ENCODE results near the gene TMEM52B.
"Not testable (repeated sequence)": the region's sequence is repeated elsewhere in the genome, so short reads cannot be mapped to it uniquely, and the experiment has no call there.

TMEM52B gene

DNA sequence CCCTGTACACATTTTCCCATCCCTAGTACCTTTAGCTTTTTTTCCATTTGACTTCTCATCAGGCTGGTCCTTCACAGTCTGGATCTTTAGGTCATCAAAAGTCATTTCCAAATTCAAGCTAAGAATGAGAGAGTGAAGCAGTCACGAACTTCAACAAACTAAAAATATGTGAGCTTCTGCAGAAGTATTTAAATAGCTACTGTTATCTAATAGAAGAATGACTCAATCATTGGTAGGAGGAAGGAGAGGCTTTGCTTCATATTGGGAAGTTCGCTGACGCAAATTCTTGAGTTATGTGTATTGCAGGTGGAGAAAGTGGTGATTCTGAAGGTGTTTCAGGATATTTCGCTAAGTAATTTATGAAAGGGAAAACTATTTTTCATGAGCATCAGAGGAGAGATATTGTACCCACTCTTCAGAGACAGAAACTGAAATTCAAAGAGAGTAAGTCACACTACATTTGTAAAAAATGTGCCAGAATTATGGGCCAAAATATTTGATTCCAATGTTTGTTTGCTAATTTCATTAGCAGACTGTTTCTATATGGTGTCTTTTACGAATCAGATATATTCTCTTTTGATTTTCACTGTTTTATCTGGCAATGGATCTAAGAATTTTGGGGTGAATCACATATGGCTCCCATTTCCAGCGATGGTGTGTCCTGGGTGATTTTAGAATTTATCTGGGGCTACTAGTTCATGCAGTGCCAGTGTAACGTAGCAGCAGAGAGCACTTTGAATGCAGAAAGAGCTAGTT lies 6.7 kb upstream of the TMEM52B start, which contains the start of gene OLR1:
TSS of gene OLR1 (minus strand) at position 160 of the 756 bp plus-strand sequence. CDS start at position 105, 55 bp downstream.
- Histone ChIP-seq H2AFZ (ENCODE audit: low read length, unreplicated experiment) (no peak within 1 kb of the TSS), H3K79me2 (ENCODE audit: control insufficient read depth, insufficient read depth, low read length, unreplicated experiment) (no peaks in the 10 kb centered on the region), H3K36me3 (ENCODE audit: insufficient read depth, low read length) (no peaks in the 10 kb centered on the region), H3K4me3 (ENCODE audit: low read depth, low read length) (no peak within 1 kb of the TSS), H3K27ac (ENCODE audit: low read depth, low read length) (no peak within 1 kb of the TSS), H3K4me1 (ENCODE audit: control insufficient read depth, insufficient read depth, low read length, unreplicated experiment) (no peaks in the 10 kb centered on the region), H3K27me3 (ENCODE audit: insufficient read depth, low read length) (no peaks in the 10 kb centered on the region)

DNA sequence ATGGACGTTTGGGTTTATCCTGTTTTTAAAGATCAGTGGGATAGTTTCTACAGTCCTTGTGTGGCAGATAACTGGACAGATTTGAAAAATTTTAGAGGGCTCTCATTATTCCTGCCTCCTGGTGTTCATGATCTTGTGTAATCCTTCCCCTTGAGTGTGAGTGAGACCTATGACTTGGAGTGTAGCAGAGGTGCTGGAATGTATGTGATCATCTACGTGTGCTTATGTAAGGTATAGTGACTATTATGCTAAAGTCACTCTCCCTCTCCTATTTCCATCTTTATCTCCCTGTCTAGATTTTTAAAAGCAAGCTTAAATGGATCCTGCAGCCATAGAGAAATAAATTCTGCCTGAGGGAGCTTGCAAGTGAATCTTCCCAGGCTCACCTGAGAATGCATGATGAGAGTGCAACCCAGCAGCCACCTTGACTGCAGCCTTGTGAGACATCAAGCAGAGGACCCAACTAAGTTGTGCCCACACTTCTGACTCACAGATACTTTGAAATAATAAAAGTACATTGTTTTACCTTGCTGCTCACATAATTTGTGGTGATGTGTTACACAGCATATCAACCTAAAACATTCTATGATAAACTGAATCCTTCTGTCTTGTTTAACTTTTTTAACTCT lies 3.7 kb upstream of the TMEM52B start:
- peaks cover 8% of the 10 kb centered on the region for H3K4me1 ChIP-seq (ENCODE audit: control insufficient read depth, insufficient read depth, low read length, unreplicated experiment)

DNA sequence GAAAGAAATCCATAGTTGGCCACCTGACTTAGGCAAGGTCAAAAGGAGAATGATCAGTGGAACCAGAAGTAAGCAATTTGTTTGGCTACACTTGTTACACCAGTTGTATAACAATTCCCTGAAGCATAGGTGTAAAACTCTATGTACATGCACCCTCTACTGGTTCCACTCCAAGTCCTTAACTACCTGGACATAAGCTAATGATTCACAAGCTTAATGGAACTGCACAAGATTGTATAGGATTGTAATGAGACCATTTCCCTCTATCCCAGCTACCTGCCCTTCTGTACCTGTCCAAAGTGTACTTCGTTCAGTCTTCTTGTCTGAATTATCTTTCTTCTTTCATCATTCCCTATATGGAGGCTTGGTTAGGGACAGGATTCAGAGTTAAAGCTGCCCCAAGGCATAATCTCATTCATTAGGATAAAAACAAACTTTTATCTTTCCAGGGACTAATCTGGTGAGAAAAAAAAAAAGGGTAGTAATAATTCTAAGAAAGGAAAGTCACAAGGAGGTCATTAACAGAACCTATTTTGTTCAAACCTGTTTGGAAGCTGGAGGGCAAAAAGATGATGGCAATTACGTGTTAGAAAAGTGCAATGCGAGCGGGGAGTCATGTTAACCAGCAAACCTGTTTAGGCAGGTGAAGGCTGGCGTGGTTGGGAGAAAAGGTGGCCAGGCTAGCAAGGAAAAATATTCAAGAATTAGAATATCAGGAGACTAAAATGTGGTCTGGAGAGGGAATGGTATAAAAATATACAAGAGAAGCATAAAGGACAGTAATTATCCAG lies 2.8 kb upstream of the TMEM52B start:
- H3K79me2 ChIP-seq (ENCODE audit: control insufficient read depth, insufficient read depth, low read length, unreplicated experiment), result no peaks in the 10 kb centered on the region
- H2AFZ ChIP-seq (ENCODE audit: low read length, unreplicated experiment), result no peak overlapping the region
- H3K4me1 ChIP-seq (ENCODE audit: control insufficient read depth, insufficient read depth, low read length, unreplicated experiment), result peaks cover 11% of the 10 kb centered on the region
- no peak overlapping the region for H3K4me3 ChIP-seq (ENCODE audit: low read depth, low read length)
- no peak overlapping the region for H3K27ac ChIP-seq (ENCODE audit: low read depth, low read length)
- H3K27me3 ChIP-seq (ENCODE audit: insufficient read depth, low read length), result no peaks in the 10 kb centered on the region
- H3K36me3 ChIP-seq (ENCODE audit: insufficient read depth, low read length), result no peaks in the 10 kb centered on the region

More for the DNA sequence above, 3.7 kb upstream of the TMEM52B start:
- Histone ChIP-seq H3K79me2 (ENCODE audit: control insufficient read depth, insufficient read depth, low read length, unreplicated experiment) (no peaks in the 10 kb centered on the region), H2AFZ (ENCODE audit: low read length, unreplicated experiment) (no peak overlapping the region), H3K27ac (ENCODE audit: low read depth, low read length) (no peak overlapping the region), H3K27me3 (ENCODE audit: insufficient read depth, low read length) (no peaks in the 10 kb centered on the region), H3K36me3 (ENCODE audit: insufficient read depth, low read length) (no peaks in the 10 kb centered on the region), H3K4me3 (ENCODE audit: low read depth, low read length) (no peak overlapping the region)

DNA sequence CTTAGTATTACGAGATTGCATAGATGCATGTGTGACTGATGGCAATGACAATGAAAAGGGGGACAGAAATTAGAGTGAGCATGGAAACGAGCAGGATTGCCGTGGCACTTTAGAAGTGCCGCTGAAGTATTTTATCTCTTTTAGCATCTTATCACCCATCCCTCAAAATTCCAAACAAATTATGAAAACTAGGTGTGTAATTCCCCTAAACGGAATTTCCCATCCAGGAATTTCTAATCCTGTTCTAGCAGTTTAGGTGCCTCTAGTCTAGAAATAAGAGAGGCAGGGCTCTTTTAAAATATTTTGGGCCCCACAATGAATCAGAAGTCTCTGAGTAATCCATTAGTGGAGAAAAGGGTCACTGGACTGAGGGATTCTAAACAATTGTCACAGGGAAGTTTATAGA lies 947 bp downstream of the TMEM52B start:
- H3K4me1 ChIP-seq (ENCODE audit: control insufficient read depth, insufficient read depth, low read length, unreplicated experiment), result peaks cover 32% of the 10 kb centered on the region
- H3K27me3 ChIP-seq (ENCODE audit: insufficient read depth, low read length), result no peaks in the 10 kb centered on the region
- no peak overlapping the region for H3K27ac ChIP-seq (ENCODE audit: low read depth, low read length)
- no peak overlapping the region for H3K4me3 ChIP-seq (ENCODE audit: low read depth, low read length)
- no peak overlapping the region for H2AFZ ChIP-seq (ENCODE audit: low read length, unreplicated experiment)
- no peaks in the 10 kb centered on the region for H3K79me2 ChIP-seq (ENCODE audit: control insufficient read depth, insufficient read depth, low read length, unreplicated experiment)
- H3K36me3 ChIP-seq (ENCODE audit: insufficient read depth, low read length), result no peaks in the 10 kb centered on the region

DNA sequence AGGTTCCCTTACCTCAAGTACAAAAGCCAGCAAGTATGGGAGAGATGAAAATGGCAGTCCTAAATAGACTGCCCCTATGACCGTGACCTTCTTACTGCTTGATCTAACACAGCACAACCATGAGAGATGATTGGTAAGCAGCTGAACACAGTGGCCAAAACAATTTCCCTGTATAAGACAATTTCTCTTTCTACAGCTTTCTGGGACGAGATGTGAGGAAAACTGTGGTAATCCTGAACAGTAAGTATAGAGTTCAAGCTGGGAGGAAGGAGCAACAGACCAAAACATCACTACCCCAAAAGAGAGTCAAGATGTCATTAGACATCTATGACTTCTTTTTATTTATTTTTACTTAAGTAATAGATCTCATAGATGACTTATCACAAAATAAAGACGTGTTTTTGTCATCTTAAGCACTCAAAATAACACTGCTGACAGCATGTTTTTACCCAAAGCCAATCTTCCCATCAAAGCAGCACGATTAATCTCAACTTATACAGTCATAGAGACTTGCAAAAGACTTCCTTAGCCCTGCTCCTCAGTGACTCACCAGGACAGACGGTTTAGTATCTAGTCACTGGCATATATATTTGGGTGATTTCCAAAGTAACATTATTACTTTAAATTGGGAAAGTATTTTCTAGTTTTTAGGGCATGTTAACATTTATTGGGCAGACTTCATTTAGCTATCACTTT lies 3.7 kb downstream of the TMEM52B start:
- Histone ChIP-seq H3K4me1 (ENCODE audit: control insufficient read depth, insufficient read depth, low read length, unreplicated experiment) (peaks cover 32% of the 10 kb centered on the region), H2AFZ (ENCODE audit: low read length, unreplicated experiment) (peak overlapping the region; percentile 77), H3K79me2 (ENCODE audit: control insufficient read depth, insufficient read depth, low read length, unreplicated experiment) (no peaks in the 10 kb centered on the region), H3K36me3 (ENCODE audit: insufficient read depth, low read length) (no peaks in the 10 kb centered on the region), H3K4me3 (ENCODE audit: low read depth, low read length) (no peak overlapping the region), H3K27me3 (ENCODE audit: insufficient read depth, low read length) (no peaks in the 10 kb centered on the region), H3K27ac (ENCODE audit: low read depth, low read length) (peak overlapping the region; percentile 78)

DNA sequence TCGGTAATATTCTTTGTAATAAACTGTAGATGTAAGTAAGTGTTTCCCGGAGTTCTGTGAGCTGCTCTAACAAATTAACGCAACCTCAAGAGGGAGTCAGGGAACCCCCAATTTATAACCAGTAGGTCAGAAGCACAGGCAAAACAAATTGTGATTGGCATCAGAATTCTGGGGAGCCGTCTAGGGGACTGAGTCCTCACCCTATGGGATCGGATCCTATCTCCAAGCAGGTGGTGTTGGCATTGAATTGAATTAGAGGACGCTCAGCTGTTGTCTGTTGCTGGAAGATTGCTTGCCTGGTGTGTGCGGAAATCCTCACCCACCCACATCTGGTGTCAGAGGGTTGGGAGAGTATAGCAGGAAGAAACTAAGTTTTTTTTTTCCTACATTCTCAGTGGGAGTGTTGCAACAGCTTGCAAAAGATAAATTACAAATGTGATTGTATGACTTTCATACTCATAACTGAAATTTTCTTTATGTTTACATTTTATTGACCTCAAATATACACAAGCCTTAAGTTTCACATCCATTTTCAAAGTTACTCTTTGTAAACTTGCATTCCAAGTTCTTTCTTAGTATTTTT lies 5.5 kb downstream of the TMEM52B start:
- Histone ChIP-seq H3K79me2 (ENCODE audit: control insufficient read depth, insufficient read depth, low read length, unreplicated experiment) (no peaks in the 10 kb centered on the region), H3K4me1 (ENCODE audit: control insufficient read depth, insufficient read depth, low read length, unreplicated experiment) (peaks cover 32% of the 10 kb centered on the region), H3K4me3 (ENCODE audit: low read depth, low read length) (no peak overlapping the region), H3K27me3 (ENCODE audit: insufficient read depth, low read length) (no peaks in the 10 kb centered on the region), H3K27ac (ENCODE audit: low read depth, low read length) (no peak overlapping the region), H3K36me3 (ENCODE audit: insufficient read depth, low read length) (no peaks in the 10 kb centered on the region), H2AFZ (ENCODE audit: low read length, unreplicated experiment) (peak overlapping the region; percentile 21)

DNA sequence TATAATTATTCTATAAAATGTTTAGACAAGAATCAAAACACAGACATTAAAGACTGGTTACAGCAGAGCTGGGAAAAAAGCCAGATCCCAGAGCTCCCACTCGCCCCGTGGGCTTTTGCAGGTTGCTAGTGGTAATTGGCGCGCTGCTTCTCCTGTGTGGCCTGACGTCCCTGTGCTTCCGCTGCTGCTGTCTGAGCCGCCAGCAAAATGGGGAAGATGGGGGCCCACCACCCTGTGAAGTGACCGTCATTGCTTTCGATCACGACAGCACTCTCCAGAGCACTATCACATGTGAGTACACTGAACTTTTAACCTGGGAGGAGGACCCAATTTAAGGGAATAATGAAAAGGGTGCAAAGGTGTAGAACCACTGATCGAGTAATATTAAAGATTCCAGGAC lies 7.5 kb downstream of the TMEM52B start:
- H2AFZ ChIP-seq (ENCODE audit: low read length, unreplicated experiment), result no peak overlapping the region
- no peaks in the 10 kb centered on the region for H3K36me3 ChIP-seq (ENCODE audit: insufficient read depth, low read length)
- no peak overlapping the region for H3K27ac ChIP-seq (ENCODE audit: low read depth, low read length)
- H3K4me1 ChIP-seq (ENCODE audit: control insufficient read depth, insufficient read depth, low read length, unreplicated experiment), result peaks cover 25% of the 10 kb centered on the region
- H3K79me2 ChIP-seq (ENCODE audit: control insufficient read depth, insufficient read depth, low read length, unreplicated experiment), result no peaks in the 10 kb centered on the region
- H3K4me3 ChIP-seq (ENCODE audit: low read depth, low read length), result no peak overlapping the region
- H3K27me3 ChIP-seq (ENCODE audit: insufficient read depth, low read length), result no peaks in the 10 kb centered on the region

DNA sequence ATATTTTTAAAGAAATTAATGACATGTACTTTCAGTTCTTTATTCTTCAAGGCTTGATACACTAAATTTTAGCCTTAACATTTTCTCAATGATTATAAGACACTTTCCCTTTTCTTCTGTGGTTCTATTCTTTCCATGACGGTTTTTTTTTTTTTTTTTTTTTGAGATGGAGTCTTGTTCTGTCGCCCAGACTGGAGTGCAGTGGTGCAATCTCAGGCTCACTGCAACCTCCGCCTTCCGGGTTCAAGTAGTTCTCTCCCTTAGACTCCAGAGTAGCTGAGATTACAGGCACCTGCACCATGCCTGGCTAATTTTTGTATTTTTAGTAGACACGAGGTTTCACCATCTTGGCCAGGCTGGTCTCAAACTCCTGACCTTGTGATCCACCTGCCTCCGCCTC lies 8.1 kb downstream of the TMEM52B start:
- H3K4me1 ChIP-seq (ENCODE audit: control insufficient read depth, insufficient read depth, low read length, unreplicated experiment), result peaks cover 31% of the 10 kb centered on the region
- not testable (repeated sequence) for H3K4me3 ChIP-seq (ENCODE audit: low read depth, low read length); H3K36me3 ChIP-seq (ENCODE audit: insufficient read depth, low read length); H3K79me2 ChIP-seq (ENCODE audit: control insufficient read depth, insufficient read depth, low read length, unreplicated experiment); H2AFZ ChIP-seq (ENCODE audit: low read length, unreplicated experiment); H3K27ac ChIP-seq (ENCODE audit: low read depth, low read length); H3K27me3 ChIP-seq (ENCODE audit: insufficient read depth, low read length)

DNA sequence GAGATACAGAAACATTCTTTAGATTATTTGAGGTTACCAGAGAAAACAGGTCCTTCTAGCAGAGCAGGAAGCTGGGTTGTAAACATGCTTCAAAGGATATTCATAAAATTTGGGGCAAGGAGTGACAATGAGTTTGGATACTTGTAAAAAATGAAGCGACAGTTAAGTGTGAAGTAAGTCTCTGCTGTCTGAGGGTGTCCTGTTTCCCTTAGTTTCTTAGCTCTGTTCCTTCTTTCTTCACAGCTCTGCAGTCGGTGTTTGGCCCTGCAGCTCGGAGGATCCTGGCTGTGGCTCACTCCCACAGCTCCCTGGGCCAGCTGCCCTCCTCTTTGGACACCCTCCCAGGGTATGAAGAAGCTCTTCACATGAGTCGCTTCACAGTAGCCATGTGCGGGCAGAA lies 10.8 kb downstream of the TMEM52B start:
- Histone ChIP-seq H3K4me3 (ENCODE audit: low read depth, low read length) (no peak overlapping the region), H3K27me3 (ENCODE audit: insufficient read depth, low read length) (no peaks in the 10 kb centered on the region; the same call in 1 of the 2 replicates), H3K27ac (ENCODE audit: low read depth, low read length) (no peak overlapping the region), H2AFZ (ENCODE audit: low read length, unreplicated experiment) (peak overlapping the region; percentile 22), H3K4me1 (ENCODE audit: control insufficient read depth, insufficient read depth, low read length, unreplicated experiment) (peaks cover 14% of the 10 kb centered on the region), H3K36me3 (ENCODE audit: insufficient read depth, low read length) (no peaks in the 10 kb centered on the region), H3K79me2 (ENCODE audit: control insufficient read depth, insufficient read depth, low read length, unreplicated experiment) (no peaks in the 10 kb centered on the region)
